OCI-LY7 (cell line): ENCODE results near the gene TIMM22. TPM values are rescaled to one million over a fixed set of nuclear protein-coding genes. Genes with fewer than 3 reads are reported as not detected.

Source experiments
- BruUV-seq: library from RNA; stranded (reverse); fragments of 400-500 nt; replicated peaks from 2 replicates; lab custom pipeline; 2021; lab: Mats Ljungman, UMichigan
- CTCF ChIA-PET: fragments of 300-600 bp; sonication (Branson Sonifier 250); formaldehyde crosslinking; loops from one replicate; lab custom pipeline; 2022; ENCODE audit warnings: antibody characterized with exemption; ENCODE audit not compliant: unreplicated experiment; lab: Charles Lee
- POLR2A ChIA-PET: fragments of 300-600 bp; sonication (Branson Sonifier 250); formaldehyde crosslinking; loops from one replicate; lab custom pipeline; 2022; ENCODE audit warnings: antibody characterized with exemption; lab: Charles Lee
- DNase-seq: peaks from one replicate; pipeline ENCODE4 v3.0.0-alpha.2; 2015; ENCODE audit warnings: low spot score
- H2AFZ ChIP-seq: fragments of 200-600 bp; sonication (generic), shearing (Covaris generic); 2 replicates; pipeline ENCODE4 v1.6.1; 2014; ENCODE audit warnings: mild to moderate bottlenecking, antibody characterized with exemption, low read length, moderate library complexity
- H3K27ac ChIP-seq: fragments of 200-600 bp; sonication (generic); 2 replicates; pipeline ENCODE4 v1.5.1; 2014; ENCODE audit warnings: mixed run types, low read depth, mild to moderate bottlenecking, moderate library complexity, low read length, inconsistent platforms; ENCODE audit not compliant: poor library complexity, severe bottlenecking
- H3K36me3 ChIP-seq: fragments of 200-600 bp; sonication (generic); 2 replicates; pipeline ENCODE4 v1.6.1; 2014; ENCODE audit warnings: mild to moderate bottlenecking, antibody characterized with exemption, low read length, moderate library complexity, mixed read lengths; ENCODE audit not compliant: insufficient read depth
- H3K4me1 ChIP-seq: fragments of 200-600 bp; sonication (generic); 2 replicates; pipeline ENCODE4 v1.5.1; 2014; ENCODE audit warnings: mild to moderate bottlenecking, low read length; ENCODE audit not compliant: insufficient read depth, poor library complexity, severe bottlenecking
- H3K4me2 ChIP-seq: fragments of 200-600 bp; sonication (generic); 2 replicates; pipeline ENCODE4 v1.6.1; 2014; ENCODE audit warnings: mild to moderate bottlenecking, low read length
- H3K4me3 ChIP-seq: fragments of 200-600 bp; sonication (generic); 2 replicates; pipeline ENCODE4 v1.5.1; 2014; ENCODE audit warnings: mild to moderate bottlenecking, low read depth, low read length; ENCODE audit not compliant: poor library complexity, severe bottlenecking
- H3K79me2 ChIP-seq: fragments of 200-600 bp; sonication (generic); 2 replicates; pipeline ENCODE4 v1.6.1; 2016; ENCODE audit warnings: low read depth, mild to moderate bottlenecking, low read length, moderate library complexity, mixed read lengths; ENCODE audit not compliant: insufficient read depth
- H3K9me2 ChIP-seq: fragments of 200-600 bp; sonication (generic); 2 replicates; pipeline ENCODE4 v1.6.1; 2016; ENCODE audit warnings: mild to moderate bottlenecking, low read length, mixed read lengths; ENCODE audit not compliant: insufficient read depth
- H3K9me3 ChIP-seq: fragments of 200-600 bp; sonication (generic); 2 replicates; pipeline ENCODE4 v1.6.1; 2014; ENCODE audit warnings: mild to moderate bottlenecking, mixed run types, low read length, mixed read lengths
- H4K20me1 ChIP-seq: fragments of 200-600 bp; sonication (generic); 2 replicates; pipeline ENCODE4 v1.6.1; 2014; ENCODE audit warnings: mild to moderate bottlenecking, antibody characterized with exemption, low read length, moderate library complexity, mixed read lengths; ENCODE audit not compliant: insufficient read depth
- CTCF ChIP-seq: fragments of 200-600 bp; sonication (generic); conservative IDR thresholded peaks from 2 replicates; pipeline ENCODE4 v1.5.1; 2014; ENCODE audit warnings: mild to moderate bottlenecking, antibody characterized with exemption, low read length, moderate library complexity, mixed read lengths
- EZH2phosphoT487 ChIP-seq: fragments of 200-600 bp; sonication (generic); IDR thresholded peaks from 2 replicates; pipeline ENCODE4 v1.6.1; 2018; ENCODE audit warnings: low read depth, borderline replicate concordance, mild to moderate bottlenecking, mixed run types, antibody characterized with exemption, low read length, moderate library complexity, mixed read lengths
- intact Hi-C: fragments of 100-400 bp; cut with micrococcal nuclease; formaldehyde crosslinking; loops from one replicate; pipeline ENCODE4 v1.10.0; 2022; ENCODE audit not compliant: unreplicated experiment
- total RNA-seq, 2 experiments: library from RNA; depleted of rRNA in 1 of 2; stranded (reverse); fragments of >200 nt in 1 of 2; shearing (Covaris generic) in 1 of 2; gene quantifications; 2 replicates each; pipeline ENCODE4 v1.2.3, GENCODE V29; 2014 to 2022

Gene TIMM22
- total RNA-seq, 2 experiments from 2014 or later: 13.8 to 15.7 TPM

GRCh38 chr17:1011138-1011537 is 14.2 kb downstream of the TIMM22 start:
- Histone ChIP-seq H3K9me3 (no peaks in the 10 kb centered on the region), H3K4me2 (no peak overlapping the region), H3K9me2 (no peaks in the 10 kb centered on the region), H3K4me3 (no peak overlapping the region), H4K20me1 (no peaks in the 10 kb centered on the region), H3K79me2 (no peaks in the 10 kb centered on the region), H3K27ac (no peak overlapping the region), H3K36me3 (peaks cover 58% of the 10 kb centered on the region), H2AFZ (no peak overlapping the region), H3K4me1 (no peaks in the 10 kb centered on the region)
- intact Hi-C loops: no loop called here
- POLR2A ChIA-PET: no interaction called here
- DNase-seq: no peak
- BruUV-seq: TSS peak; percentile 45
- TF ChIP-seq EZH2phosphoT487: no peak
- no peak for TF ChIP-seq CTCF
- CTCF ChIA-PET: no interaction called here

GRCh38 chr17:1011760-1012735 is 15.1 kb downstream of the TIMM22 start:
- Histone ChIP-seq H3K36me3 (peaks cover 53% of the 10 kb centered on the region), H3K4me1 (no peaks in the 10 kb centered on the region), H4K20me1 (no peaks in the 10 kb centered on the region), H3K4me3 (no peak overlapping the region), H2AFZ (no peak overlapping the region), H3K9me2 (no peaks in the 10 kb centered on the region), H3K9me3 (no peaks in the 10 kb centered on the region), H3K79me2 (no peaks in the 10 kb centered on the region), H3K27ac (no peak overlapping the region), H3K4me2 (no peak overlapping the region)
- TF ChIP-seq EZH2phosphoT487: no peak
- no peak for TF ChIP-seq CTCF
- BruUV-seq: no TSS peak
- CTCF ChIA-PET: no interaction called here
- POLR2A ChIA-PET: no interaction called here
- DNase-seq: no peak
- intact Hi-C loops: no loop called here
